ENCODE data around the gene ENTPD2.

DNA sequence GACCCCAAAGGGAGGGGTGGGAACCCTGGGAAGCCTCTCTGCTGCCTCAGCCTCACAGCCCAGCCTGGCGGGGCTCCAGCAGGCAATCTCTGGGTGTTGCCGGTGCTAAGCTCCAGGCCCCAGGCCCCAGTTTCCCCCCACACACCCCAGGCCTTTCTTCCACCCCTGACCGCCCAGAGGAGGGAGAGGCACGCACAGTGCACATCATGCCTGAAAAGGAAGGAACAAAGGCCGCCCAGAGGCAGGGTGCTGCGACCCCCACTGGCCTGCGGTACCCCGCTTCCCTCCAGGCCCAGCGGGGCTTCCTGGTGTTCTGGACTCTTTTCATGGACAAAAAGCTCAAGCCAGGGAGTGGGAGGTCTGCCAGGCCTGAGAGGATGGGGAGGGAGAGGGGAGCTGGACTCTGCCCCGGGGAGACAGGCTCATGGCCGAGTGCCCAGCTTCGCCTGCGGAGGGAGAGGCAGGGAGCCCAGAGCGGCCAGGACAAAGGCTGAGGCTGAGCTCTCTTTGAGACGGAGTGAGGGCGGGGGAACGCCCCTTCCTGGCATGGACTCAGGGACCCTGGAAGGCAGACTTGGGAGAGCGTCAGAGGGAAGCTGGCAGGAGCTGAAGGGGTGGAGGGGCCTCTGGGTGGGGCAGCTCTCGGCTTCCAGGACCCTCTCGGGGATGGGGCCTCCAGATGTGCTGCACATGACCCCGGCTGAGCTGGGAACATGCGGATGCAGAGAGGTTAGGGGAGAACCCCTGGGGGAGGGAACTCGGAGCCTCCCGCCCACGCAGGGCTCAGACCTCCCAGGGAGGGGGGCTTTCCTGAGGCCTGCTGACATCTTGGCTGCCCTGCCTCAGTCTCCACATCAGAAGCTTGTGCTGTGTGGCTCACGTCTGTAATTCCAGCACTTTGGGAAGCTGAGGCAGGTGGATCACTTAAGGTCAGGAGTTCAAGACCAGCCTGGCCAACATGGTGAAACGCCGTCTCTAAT lies 1.8 kb upstream of the ENTPD2 start:
- TF ChIP-seq POLR2A (IDR thresholded peaks at IDR 0.05; ENCODE audit: low read depth, low read length): no peak
- TF ChIP-seq, protein P1, sequence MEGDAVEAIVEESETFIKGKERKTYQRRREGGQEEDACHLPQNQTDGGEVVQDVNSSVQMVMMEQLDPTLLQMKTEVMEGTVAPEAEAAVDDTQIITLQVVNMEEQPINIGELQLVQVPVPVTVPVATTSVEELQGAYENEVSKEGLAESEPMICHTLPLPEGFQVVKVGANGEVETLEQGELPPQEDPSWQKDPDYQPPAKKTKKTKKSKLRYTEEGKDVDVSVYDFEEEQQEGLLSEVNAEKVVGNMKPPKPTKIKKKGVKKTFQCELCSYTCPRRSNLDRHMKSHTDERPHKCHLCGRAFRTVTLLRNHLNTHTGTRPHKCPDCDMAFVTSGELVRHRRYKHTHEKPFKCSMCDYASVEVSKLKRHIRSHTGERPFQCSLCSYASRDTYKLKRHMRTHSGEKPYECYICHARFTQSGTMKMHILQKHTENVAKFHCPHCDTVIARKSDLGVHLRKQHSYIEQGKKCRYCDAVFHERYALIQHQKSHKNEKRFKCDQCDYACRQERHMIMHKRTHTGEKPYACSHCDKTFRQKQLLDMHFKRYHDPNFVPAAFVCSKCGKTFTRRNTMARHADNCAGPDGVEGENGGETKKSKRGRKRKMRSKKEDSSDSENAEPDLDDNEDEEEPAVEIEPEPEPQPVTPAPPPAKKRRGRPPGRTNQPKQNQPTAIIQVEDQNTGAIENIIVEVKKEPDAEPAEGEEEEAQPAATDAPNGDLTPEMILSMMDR (IDR thresholded peaks at IDR 0.05; ENCODE audit: extremely low read depth in 1 of 2, insufficient read depth in 1 of 2, low read depth in 1 of 2, low read length in 2 of 2): no peak
